RPMI8226 (cell line): ENCODE data around the gene GTSF1L.

Experiments used
- DNase-seq: peaks from one replicate; pipeline ENCODE4 v3.0.0-alpha.2; 2015

GTSF1L gene

DNA sequence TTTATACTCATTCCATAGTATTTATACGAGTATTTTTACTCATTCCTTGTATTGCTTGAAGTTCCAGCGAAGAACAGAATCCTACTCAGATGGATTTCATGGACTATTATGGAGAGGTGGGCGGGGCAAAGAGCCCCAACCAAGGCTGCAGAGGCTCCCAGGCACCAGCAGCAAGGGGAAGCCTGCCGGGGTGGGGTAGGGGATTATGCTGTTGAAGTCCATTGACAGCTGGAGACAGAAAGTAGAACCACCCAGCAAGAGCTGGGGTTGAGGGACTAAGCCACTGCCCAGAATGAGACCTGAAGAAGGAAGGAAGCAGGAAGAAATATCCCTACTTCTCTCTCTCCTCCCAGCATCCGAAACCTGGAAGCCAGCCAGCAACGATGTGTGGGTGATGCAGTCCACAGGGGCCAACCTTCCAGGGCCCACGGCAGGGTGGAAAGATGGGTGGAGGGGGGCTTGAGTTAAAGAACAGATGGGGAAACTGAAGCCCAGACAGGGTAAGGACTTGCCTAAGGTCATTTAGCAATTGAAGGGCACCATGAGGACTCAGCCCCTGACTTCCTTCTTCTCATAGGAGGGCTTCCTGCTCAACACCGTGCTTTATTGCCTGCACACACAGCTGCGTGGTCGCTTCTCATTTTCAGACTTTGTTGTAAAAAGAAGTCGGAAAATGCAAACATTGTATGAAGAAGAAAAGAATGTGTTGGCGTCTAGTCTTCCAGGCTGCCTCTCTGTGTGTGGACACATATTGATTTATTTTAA, 18.3 kb upstream of the GTSF1L start:
- DNase-seq, result no peak

DNA sequence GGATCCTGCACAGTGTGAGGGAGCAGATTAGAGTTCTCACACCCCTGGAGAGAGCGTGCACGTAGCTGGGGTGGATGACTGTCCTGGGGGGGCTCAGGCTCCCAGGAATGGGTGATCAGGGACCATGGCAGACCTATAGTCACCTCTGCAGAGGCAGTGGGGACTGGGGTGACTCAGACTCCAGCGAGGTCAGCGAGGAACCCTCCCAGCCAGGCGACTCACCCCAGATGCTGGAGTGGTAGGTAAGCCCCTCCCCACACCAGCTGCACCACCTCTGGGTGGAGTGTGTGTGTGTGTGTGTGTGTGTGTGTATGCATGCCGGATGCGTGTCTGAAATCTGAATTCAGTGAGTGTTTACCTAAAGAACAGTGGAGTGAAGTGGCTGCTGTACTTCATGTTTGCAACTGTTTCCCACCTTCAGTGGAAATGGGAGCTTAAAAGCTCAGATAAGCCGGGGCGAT, 17.4 kb upstream of the GTSF1L start:
- DNase-seq, result peak; percentile 16

DNA sequence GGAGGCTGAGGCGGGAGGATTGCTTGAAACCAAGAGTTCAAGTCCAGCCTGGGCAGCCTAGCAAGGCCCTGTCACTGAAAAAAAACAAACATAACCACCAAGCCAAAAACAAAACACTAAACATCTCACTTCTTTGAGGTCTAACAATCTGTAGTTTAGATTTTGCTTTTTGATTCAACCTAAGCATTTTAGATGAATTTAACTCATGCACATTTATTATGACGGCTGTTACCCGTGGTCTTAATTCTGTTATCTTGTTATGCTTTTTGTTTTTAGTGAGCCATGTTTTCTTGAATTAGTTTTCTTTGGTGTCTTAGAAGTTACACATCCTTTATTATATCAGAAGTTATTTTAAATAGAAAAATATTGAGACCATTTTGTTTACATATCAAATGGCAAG, 13.8 kb upstream of the GTSF1L start:
- DNase-seq, result no peak

DNA sequence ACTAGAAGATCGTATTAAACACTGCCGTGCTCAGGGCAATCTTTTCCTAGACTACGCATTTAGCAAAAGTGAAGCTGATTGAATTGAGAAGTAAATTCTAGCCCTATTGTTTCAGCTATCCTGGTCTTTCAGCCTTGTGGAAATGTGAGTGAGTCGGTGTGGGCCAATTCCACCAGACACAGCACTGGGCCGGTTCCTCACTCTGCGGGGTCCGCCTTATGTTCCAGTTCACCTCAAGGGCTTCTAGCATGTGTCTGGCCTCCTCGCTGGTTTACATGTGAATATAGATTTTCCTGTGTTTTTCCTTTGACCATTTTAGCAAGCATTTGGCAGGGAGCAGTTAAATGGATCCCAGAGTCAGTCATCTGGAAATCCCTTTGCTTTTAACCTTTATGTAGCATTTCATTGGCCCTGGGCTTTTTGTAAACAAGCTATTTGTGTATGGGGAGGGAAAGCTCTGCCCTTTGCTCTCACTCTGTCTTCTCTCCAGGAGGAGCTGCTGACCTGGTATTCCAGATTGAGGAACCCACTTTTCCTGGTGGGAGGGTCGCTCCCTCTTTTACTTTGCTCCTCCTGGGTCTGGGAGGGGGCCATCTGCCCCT, 12.4 kb upstream of the GTSF1L start:
- no peak for DNase-seq

DNA sequence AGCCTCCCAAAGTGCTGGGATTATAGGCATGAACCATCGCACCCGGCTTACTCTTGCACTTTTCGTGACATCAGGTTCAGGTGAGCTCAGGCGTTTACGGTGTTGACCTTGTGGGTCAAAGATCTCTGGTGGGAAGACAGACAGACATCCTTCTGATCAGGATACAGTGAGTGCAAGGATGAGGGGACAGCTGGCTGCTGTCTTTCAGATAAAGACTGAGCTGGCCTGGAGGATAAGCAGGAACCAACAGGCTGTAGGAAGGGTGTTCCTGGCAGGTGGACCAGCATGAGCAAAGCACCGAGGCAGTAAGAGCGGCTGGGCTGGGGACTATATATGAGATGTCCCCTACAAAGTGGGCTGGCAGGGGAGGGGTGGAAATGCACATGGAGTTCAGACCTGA, 11.1 kb upstream of the GTSF1L start:
- DNase-seq, result no peak

DNA sequence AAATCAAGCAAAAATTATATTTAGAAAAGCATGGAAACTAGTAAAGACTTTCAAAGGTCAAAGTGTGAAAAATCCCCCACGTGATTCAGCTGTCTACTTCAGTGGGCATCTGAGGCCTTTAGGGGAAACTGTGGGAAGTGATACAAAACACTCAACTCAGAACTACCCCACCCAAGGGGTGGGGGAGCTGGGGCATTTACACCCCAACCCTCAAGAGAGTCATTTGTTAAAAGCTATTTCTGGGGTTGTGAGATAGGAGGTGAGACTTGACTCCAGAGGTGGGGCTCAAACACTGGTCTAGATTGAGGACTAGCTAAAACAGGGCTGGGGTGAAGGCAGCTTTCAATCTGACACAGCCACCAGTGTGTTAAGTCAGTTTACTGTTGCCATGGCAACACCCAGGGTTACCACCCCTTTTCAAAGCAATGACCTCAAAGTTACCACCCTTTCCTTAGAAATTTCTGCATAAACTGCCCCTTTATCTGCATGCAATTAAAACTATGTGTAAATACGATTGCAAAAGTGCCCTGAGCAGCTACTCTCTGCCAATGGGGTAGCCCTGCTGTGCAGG, 9.9 kb upstream of the GTSF1L start:
- DNase-seq, result no peak

DNA sequence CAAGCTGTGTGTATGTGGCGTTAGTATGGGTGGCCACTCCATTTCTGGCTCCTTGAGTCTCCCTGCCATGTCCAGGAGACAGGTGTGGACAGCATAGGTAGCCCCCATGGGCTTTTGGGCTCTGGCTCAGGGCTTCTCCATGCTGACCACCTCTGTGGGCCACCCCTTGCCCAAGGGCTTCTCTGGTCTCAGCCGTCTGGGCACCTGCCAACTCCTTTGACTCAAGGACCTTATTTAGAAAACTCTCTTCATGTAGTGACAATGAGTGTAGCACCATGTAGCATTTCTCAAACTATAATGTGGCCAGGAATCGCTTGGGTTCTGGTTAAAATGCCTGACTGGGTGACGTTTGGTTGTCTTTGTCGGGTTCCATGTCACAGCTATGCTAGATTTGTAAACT, 5.1 kb upstream of the GTSF1L start:
- no peak for DNase-seq

DNA sequence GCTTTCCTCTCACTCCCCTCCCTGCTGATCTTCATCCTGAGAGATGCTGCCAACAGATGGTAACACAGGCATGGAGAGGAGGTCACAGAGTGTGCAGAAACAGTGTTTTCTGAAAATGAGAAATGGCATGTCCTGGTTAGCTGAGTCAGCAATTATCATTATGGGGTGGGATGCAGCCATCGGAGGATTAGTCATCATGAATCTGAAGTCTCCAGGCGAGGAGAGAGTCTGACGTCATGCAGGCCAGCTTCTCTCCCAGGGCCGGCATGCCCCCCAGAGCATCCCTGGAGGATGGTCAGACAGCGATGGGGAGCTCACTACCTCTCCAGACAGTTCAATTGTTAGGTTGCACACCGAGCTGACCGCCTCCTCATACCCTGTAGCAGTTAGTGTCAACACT, 4.7 kb upstream of the GTSF1L start:
- no peak for DNase-seq

DNA sequence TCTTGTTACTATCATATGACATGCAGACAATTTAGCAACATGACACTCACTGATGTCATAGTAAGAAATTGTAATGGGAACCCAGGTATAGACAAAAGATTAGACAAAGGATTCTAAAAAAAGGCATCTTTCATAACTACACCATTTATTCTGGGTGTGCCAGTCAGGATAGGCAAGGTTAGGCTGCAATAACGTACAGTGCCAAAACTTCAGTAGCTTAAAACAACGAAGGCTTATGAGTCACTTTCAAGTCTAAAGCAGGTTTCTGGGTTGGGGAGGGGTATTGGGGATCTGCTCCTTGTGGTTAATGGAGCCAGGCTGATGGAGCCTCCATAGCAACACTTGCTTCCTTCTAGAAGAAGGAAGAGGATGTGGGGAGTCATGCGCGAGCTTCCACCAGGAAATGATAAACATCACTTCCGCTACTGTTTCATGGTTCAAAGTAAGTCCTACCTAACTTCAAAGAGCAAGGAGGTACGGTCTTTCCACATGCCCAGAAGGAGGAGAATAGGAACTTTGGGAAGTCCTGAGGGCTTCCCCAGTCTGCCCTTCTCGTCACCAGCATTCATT, 2.0 kb upstream of the GTSF1L start:
- no peak for DNase-seq

DNA sequence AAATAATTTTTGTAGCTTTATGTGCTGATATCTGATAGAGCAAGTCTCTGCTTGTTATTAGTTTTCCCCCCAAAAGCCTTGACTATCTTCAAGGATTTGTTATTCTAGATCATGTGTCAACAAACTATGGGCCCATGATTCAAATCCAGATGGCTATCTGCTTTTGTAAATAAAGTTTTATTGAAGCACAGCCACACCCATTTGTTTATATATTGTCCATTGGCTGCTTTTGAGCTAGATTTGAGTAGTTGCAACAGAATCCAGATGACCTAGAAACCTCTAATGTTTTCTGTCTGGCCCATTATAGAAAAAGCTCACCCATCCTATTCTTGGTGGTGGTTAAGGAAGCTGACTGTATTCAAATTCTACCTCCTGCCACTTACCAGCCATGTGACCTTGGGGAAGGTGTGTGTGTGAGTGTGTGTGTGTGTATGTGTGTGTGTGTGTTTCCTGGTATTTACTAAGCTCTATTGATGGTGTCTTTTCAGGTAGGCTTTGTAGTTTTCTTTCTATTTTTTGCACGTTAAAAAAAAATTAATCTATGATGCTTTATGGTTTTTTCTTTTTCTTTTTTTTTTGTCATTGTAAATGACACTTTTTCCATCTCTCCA, 1.3 kb upstream of the GTSF1L start:
- DNase-seq, result peak; percentile 18

DNA sequence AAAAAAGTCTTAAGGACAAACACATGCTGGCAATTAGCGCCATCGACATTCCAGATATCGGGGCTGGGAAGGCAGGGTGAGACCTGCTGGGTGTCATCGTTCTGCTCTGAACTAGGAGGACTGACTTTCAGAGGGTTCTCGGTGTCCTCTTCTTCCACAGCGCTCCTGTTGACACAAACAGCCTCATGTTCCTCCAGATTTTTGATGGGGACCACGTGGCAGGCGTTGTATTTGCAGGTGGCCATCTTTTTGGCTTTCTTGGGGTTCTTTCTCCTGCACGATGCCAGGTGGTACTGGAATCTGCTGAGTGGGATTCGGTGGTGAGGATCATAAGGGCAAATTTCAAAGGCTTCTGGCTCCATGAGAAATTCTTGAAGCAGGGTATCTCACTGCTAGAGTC, 469 bp downstream of the GTSF1L start:
- DNase-seq, result no peak

DNA sequence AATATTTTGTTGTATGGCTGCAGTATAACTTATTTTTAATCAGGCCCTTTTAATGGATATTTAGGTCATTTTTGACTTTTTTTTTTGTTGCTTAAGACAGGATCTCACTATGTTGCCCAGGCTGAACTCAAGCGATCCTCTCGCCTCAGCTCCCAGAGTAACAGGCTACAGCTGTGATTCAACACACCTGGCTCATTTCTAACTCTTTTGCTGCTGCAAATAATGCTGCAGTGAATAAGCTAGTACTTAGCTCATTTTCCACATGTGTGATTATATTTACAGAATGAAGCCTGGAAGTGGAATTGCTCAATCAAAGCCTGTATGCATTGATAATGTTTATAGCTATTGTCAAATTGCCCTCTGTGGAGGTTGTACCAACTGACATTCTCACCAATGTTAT, 1.1 kb downstream of the GTSF1L start:
- DNase-seq, result no peak

DNA sequence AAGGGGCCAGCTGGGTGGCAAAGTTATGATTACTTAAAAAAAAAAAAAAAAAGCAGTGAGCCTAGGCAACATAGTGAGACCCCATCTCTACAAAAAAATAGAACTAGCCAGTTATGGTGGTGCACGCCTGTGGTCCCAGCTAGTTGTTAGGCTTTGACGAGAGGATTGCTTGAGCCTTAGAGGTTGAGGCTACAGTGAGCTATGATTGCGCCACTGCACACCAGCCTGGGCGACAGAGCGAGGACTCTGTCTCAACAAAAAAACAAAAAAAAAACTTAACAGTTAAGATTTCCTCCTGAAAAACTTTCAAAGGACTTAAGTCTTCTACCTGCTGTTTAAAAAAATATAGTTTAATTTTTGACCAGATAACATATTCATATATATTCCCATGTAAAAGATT, 2.4 kb downstream of the GTSF1L start:
- DNase-seq, result no peak

DNA sequence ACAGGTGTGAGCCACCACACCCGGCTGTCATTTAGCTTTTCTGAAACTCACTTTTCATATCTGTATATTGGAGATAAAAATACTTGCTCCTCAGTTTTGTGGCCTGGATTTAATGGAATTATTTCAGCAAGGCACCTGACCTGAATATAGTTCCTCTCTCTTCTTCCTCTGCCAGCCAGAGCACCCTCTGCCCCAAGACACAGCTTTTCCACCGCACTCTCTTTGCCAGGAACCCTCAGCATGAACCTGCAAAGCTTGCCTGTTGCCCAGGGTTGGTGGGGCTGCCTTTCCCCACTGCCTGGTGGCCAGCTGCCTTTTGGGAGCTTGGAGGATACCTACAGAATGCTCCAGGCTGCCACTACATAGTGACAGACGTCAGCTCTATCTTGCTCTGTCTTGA, 3.1 kb downstream of the GTSF1L start:
- no peak for DNase-seq

DNA sequence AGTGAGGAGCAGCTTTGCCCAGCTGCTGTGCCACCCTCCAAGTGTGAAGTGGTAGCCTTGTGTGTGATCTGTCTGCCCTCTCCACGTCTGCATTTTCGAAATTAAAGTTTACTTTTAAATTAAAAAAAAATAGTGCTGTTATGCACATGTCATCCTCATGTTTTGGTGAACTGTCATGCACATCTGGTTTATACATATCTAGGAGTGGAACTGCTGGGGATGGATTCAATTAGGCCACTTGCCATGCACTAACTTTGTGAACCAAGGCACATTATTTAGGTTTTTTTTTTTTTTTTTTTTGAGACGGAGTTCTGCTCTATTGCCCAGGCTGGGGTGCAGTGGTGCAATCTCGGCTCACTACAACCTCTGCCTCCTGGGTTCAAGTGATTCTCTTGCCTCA, 3.6 kb downstream of the GTSF1L start:
- no peak for DNase-seq

DNA sequence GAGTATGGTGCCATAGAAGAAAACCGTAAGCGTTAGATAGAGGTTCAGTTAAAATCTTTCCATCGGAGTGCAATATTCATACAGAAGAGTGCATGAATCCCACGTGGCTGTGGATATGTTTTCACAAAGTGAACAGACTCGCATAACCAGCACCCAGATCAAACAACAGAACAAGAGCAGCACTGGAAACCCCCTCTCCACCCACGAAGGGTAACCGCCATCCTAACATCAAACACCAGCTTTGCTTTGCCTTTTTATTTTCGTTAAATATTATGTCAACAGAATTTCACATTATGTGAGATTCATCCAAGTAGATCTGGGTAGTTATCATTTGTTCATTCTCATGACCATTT, 4.7 kb downstream of the GTSF1L start:
- DNase-seq, result no peak

DNA sequence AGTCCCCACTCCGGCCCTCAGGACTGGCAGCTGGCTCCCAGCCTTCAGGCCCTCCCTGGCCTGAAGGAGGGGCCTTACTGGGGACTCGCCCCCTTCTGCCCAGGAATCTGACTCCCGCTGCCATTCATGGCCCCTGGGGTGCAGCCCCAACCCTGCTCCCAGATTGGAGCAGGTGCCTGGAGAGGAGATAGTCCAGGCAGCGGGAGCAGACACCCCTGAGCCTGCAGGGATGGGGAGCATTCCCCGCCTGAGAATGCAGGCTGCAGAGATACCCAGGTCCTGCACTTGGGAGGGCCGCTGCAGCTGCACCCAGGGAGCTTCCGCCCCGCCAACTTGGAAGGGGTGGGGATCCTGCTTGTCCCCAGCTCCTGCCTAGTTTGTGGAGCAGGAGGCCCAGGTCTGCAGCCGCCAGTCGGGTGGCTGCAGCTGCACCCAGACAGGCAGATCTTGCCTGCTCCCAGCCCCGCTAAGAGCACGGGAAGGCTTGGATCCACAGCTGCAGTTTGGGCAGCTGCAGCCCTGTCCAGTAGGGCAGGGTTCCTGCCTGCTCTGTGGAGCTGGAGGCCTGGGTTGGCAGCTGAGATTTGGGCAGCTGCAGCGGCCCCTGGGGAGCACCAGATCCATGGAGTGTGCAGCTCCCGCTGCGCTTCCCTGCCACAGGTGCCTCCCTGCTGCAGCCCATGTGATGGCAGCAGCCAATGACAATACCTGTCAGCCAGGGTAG, 5.2 kb downstream of the GTSF1L start:
- DNase-seq, result no peak

DNA sequence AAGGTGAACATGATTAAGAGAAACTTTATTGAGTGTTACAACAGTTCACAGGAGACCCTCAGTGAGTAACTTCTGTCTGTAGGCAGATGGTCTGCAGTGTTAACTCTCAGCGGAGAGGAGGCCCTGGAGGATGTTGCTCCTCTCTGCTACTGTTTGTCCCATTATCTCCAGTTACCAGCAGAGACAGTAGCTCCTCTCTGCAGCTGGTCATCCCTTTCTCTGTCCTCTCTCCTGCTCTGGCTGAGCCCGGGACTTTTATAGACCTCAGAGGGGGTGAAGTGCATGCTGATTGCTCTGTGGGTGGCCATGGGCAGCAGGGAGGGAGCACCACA, 5.7 kb downstream of the GTSF1L start:
- no peak for DNase-seq

DNA sequence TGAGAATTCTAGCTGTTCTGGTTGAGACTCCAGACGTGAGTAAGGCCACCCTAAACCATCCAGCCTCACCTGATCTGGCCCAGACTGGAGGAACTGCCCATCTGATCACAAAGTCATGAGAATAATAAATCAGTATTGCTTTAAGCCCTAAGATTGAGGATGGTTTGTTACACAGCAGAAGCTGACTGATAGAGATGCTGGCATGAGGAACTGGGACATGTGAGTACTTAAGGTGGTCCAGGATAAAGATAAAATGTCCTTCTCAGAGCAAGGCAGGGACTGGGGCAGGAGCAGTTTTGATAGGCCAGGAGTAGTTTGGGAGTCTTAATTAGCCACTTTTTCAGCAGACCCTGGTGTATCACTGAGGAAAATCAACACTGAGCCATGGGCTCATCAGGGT, 6.8 kb downstream of the GTSF1L start:
- DNase-seq, result no peak

DNA sequence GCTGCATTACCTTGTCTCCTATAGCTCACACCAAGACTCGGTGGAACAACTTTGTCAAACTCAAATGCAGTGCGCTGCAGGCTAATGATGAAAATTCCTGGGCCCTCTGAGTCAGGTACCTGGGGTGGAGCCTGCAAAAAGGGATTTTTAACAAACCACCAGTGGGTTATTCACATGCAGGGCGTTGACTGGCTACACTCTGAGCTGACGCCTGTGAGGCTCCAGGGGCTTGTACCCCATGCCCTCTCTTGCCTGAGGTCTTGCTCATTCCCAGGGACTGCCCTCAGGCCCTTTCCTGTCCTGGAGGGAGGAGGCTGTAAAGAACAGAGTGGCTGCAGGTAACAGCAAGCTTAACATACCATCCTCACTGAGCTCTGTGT, 9.2 kb downstream of the GTSF1L start:
- no peak for DNase-seq

DNA sequence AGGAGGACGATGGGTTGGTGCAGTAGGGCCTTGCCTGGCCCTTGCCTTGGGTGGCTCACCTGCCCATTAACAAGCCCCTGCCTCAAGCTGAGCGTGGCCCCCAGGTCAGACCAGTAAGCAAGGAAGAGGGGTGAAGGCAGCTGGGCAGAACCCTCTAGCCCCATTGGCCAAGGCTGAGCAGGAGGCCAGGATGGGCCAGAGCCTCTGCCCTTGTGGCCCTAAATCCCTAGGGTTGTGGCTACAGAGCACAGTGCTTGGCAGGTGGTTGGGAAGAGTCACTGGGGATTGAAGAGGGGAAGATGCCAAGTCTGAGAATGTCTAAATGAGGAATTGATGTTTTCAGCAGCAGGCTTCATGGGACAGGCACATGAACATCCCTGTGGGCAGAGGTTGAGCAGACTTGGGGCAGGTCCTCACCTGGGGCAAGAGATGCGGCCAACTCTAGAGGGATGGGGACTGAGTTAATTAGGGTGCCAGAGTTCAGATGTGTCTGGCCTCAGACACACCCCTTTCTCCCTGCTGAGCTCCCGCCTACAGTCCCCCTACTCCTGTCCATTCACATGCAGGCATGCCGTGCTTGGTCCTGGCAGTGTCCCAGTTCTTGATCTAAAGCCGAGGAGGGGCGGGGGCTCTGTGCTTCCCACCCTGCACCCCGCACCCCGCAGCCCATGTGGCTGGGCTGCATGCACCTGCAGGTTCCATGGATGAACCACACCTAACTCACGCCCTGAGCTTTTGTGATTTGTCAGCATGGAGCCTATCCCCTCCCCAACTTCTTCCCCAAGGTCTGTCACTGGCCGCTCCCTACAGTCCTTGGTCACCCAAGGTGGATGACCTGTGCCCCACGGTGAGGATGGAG, 9.8 kb downstream of the GTSF1L start:
- DNase-seq, result no peak

DNA sequence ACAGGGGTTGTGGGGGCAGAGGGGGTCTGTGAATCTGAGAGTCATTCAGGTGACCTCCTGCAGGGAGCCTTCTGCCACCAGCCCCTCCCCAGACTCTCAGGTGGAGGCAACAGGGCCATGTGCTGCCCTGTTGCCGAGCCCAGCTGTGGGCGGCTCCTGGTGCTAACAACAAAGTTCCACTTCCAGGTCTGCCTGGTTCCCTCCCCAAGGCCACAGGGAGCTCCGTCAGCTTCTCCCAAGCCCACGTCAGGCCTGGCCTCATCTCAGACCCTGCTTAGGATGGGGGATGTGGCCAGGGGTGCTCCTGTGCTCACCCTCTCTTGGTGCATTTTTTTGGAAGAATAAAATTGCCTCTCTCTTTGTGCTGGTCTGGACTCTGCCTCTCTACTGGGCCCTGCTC, 10.7 kb downstream of the GTSF1L start:
- DNase-seq, result no peak
